Amniotic epithelial cell (primary cell): ENCODE data around the gene NAPA.
A peak's percentile ranks its signal among the peaks of the same experiment; 100 is the strongest.
"Not testable (repeated sequence)": the region's sequence is repeated elsewhere in the genome, so short reads cannot be mapped to it uniquely, and the experiment has no call there.

Experiments used
- DNase-seq: peaks from one replicate; pipeline ENCODE4 v3.0.0-alpha.2; 2010; ENCODE audit warnings: low read depth

NAPA gene

GRCh38 chr19:47486220-47486619, 28.6 kb downstream of the NAPA start:
- DNase-seq, result not testable (repeated sequence)

DNA sequence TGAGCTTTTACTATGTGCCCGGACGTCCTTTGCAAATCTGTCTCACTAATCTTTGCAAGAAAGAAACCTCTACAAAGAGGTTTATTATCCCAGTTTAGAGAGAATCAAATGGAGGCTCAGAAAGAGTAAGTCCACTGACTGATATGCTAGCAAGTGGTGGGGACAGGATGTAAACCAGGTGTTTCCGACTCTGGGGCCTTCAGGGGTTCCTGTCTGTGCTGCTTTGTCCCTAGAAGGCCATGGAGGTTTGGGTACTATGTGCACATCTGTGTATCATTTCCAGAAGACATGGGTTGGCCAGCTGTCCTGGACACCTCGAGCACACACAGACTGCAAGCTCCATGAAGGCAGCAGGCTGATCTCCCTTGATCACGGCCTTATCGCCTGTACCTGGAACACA, 29.7 kb downstream of the NAPA start:
- DNase-seq, result no peak

GRCh38 chr19:47483800-47484690, 30.8 kb downstream of the NAPA start, which contains the start of gene KPTN:
KPTN (minus strand) TSS chr19:47484219; CDS start chr19:47484160, 59 bp downstream.
- peak; percentile 82 for DNase-seq

- no peak for DNase-seq
These were observed 31.7 kb downstream of the NAPA start for GRCh38 chr19:47483200-47483599.

DNA sequence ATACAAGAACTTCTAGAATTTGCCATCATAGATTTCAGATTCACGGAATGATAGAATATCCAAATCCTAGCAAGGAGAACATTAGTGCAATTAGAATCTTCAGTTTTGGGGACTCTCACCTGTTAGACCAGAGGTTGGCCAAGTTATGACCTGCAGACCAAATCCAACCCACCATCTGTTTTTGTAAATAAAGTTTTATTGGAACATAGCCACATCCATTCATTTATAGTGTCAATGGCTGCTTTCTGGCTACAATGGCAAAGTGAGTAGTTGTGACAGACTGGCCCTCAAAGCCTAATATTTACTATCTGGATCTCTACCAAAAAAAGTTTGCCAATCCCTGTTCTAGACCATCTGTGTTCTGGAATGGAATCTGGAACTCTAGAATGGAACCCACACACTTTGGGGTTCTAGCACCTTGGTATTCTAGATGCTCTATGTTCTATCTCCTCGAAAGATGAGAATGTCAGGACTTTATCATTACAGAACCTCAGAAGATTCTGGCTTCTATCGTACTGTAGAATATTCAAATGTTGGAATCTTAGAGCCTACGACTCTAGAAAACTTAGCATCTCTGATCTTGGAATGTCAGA, 33.3 kb downstream of the NAPA start:
- DNase-seq, result no peak

GRCh38 chr19:47480658-47481057, 34.2 kb downstream of the NAPA start:
- no peak for DNase-seq

GRCh38 chr19:47479701-47480503, 35.0 kb downstream of the NAPA start:
- peak; percentile 10 for DNase-seq

- no peak for DNase-seq
These were observed 38.4 kb downstream of the NAPA start for GRCh38 chr19:47476438-47476972.

DNA sequence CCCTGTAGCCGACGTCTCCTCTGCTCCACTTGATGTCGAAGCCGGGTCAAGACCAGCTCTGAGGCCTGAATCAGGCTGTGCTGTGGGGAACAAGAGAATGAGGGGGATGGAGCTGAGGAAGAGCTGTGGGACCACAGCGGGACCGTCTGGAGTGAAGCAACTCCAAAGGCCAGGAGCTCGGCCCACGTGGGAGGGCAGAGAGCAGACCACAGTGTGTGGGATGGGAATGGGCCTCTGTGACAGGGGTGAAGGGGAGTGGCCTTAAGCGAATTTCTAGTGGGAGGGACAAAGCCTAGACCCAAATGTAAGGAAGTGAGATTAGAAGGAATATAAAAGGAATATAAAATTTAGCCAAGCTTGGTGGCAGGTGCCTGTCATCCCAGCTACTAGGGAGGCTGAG, 39.4 kb downstream of the NAPA start:
- peak; percentile 21 for DNase-seq

- DNase-seq, result no peak
These were observed 41.5 kb downstream of the NAPA start for GRCh38 chr19:47473336-47473735.

DNA sequence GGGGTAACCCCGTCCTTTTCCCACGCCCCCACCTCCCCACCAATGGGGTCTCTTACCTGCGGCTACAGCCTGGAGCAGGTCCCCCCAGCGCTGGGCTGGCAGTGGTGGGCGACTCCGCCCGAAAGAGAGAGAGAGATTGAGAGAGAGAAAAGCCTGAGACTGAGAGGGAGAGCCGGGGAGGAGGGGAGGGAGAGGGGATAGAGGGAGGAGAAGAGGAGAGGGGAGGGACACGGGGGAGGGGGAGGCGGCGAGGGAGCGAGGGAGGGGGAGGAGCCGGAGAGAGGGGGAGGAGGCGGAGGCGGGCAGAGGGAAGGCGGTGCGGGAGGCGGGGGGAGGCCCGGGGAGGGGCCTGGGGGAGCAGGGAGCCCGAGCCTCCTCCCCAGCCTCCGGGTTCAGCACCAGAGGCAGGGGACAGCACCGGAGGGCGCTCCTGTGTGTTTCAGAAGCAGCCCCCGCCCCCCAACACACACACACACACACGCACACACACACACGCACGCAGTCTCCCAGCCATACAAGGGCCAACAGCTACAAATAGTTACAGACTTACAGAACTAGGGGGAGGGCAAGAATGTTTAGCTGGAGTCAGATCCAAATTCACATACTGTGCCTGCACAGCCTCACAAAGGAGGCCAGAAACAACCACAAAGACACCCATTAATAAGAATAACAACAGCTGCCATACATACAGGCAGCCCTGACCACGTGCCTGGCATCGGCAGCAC, 43.0 kb downstream of the NAPA start, which contains the start of gene SLC8A2:
Gene SLC8A2 (minus strand): TSS at position 161 of the 725 bp plus-strand sequence. CDS start 5,490 bp downstream, outside the sequence.
- DNase-seq, result peak; percentile 75

DNA sequence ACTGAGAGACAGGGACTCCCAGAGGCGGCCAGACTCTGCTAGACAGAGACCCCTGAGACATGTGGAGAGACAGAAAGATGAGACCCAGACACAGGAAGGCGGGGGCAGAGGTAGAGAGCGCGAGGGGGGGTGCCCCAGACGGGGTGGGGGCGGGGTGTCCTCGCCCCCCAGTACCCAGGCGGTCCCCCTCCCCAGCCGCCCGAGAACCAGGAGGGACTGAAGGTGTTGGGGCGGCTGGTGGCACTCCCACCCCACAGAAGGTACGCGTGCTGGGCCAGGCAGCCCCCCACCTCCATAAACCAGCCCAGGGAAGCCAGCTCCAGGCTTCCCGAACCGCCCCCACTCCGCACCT, 43.5 kb downstream of the NAPA start:
- DNase-seq, result no peak

DNA sequence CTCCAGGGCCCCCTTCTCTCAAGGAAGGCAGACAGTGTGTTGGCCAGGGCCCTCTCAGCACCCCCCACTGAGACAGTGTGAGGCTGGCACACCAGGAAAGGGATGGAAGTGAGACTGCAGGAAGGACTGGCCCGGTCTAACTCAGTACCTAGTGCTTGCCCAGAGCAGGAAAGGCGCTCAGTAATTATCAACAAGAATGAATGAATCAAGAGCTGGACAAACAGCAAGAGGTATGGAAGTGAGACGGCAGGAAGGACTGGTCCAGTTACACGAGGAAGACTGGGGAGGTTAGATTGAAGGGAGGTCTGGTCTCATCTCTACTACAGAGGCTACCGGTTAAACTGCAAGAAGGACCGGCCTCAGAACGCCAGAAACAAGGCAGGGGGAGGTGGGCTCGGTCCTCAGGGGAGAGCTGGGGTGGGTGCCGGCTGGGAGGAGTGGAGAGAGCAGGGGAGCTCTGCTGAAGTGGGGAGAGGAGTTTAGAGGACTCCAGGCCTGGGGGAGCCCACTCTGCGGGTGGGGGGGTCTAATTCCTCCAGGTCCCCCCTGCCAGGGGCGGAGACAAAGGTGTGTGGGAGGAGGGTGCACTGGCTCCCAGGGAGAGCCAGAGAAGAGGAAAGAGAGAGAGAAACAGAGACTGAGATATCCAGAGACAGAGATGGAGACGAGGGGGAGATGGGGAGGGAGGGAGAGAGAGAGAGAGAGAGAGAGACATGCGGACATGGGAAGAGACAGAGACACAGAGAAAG, 44.2 kb downstream of the NAPA start:
- DNase-seq, result no peak

DNA sequence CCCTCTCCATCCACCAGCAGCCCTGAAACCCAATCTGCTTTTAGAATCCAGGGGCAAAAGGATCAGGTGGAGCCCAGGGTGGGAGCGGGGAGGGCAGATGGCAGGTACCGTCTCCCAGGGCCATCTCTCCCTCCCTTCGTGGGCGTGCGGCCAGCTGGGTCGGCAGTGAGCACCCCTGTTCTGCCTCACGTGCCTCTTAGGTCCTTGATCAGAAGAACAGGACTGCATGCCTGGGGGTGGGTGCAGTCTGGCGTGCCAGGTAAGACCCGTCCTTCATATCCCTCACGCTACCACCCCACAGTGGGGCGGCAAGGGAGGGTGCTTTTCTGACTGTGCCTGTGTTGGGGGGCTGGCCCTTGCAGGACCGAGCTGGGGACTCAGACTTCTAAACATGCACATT, 45.1 kb downstream of the NAPA start:
- no peak for DNase-seq

DNA sequence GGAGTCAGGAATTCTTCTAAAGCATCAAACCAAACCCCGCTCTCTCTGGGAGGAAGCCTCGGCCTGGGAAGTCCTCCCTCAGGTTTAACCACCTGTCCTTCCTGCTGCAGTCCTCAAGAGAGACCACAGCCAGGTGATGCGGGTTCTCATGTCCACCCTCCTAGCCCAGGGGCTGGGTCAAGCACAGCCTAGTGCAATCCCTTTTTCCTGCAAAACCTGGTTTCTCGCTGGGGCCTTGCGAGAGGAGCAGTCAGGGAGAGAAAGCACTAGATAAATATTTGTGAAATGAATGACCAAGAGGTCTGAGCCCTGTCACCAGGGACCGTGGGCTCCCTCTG, 45.5 kb downstream of the NAPA start:
- no peak for DNase-seq

GRCh38 chr19:47467914-47468313, 46.9 kb downstream of the NAPA start:
- no peak for DNase-seq

DNA sequence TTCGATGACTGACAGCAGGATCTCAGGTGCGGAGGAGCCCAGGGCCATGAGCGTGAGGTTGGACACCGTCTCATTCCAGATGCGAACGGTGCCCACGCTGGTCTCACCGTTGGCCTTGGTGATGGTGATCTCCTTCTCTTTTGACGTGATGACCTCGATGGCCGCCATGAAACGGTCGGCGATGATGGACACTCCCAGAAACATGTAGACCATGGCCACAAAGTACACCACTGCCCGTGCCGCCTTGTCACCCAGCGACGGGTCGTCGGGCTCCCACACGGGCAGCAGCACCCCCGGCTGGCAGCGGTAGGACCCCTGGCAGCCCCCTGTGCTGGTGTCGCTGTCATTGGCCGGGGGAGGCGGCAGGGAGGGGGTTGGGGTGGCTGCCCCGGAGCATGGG, 48.9 kb downstream of the NAPA start:
- no peak for DNase-seq

DNA sequence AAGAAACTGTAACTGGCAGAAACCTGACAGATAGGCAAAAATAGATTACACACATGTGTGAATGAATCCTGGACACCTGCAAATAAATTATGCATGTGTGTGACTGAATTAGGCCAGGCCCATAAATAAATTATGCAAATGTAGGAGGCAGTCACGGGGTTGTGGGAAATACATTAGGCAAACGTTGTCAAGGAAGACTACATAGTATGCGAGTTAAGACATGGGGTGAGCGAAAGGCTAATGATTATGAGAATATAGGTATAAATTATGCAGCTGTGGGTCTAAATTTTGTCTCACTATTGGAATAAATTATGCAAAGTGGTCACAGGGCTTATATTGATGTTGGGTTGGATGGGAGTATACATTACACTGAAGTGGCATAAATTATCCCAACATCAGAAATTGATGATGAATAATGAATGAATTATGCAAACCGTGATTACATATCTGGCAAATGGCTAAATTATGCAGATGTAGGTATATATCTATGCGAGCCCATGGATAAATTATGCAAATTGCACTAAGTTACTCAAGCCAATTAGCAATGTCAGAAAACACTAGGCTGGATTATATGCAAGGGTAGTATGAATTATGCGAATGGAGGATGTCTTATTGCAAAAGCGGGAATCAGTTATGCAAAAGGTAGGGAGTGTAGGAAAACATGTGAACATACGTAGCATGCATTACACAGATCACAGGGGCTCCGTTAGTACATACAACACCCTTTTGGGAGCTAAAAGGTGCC, 50.0 kb downstream of the NAPA start:
- no peak for DNase-seq

DNA sequence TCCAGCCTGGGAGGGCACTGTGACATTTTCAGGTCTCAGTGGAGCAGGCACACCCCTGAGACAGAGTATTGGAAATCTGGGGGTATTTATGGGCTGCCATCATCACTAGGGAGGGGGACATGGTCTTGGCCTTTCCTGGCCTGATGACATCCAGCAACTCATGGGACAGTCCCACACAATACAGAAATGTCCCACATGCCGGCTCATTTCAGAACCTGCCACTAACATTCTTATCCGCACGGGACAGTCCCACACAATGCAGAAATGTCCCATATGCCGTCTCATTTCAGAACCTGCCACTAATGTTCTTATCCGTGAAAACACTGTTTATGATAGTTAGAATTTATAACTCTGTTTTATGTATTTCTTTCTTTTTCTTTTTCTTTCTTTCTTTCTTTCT, 53.0 kb downstream of the NAPA start:
- DNase-seq, result no peak

GRCh38 chr19:47459477-47459876, 55.4 kb downstream of the NAPA start:
- DNase-seq, result no peak
